Spleen (tissue), 11 donors: Measurements from ENCODE around the gene MAB21L3. TPM values are rescaled to one million over a fixed set of nuclear protein-coding genes. Genes with fewer than 3 reads are reported as not detected.

ENCODE experiments used
- DNase-seq: peaks from one replicate; pipeline ENCODE4 v3.0.0-alpha.2; 2020
- H3K27ac ChIP-seq, 8 donors: fragments of 200-600 bp; sonication (generic) in 7 of 8; 1 replicate in 4 of 8; 2 replicates in 4 of 8; pipeline versions ENCODE4 v1.5.0 to v1.8.0; 2016 to 2021; ENCODE audit warnings: inconsistent platforms in 4 of 8, mild to moderate bottlenecking in 4 of 8, moderate library complexity in 1 of 8
- H3K27me3 ChIP-seq, 7 donors: fragments of 200-600 bp; sonication (generic) in 6 of 7; replicated peaks in 1 of 7; 1 replicate in 4 of 7; 2 replicates in 3 of 7; pipeline versions ENCODE4 v1.5.0 to v1.8.0; 2016 to 2021; ENCODE audit warnings: inconsistent platforms in 3 of 7, mild to moderate bottlenecking in 1 of 7
- H3K36me3 ChIP-seq, 6 donors: fragments of 200-600 bp; sonication (generic) in 5 of 6; 1 replicate in 4 of 6; 2 replicates in 2 of 6; pipeline versions ENCODE4 v1.5.0 to v1.8.0; 2016 to 2021; ENCODE audit warnings: inconsistent platforms in 2 of 6
- H3K4me1 ChIP-seq, 6 donors: fragments of 200-600 bp; sonication (generic) in 5 of 6; 1 replicate in 3 of 6; 2 replicates in 3 of 6; pipeline versions ENCODE4 v1.5.0 to v1.8.0; 2016 to 2021; ENCODE audit warnings: inconsistent platforms in 3 of 6
- H3K4me3 ChIP-seq, 8 donors: fragments of 200-600 bp; sonication (generic) in 7 of 8; 1 replicate in 4 of 8; 2 replicates in 4 of 8; pipeline versions ENCODE4 v1.5.0 to v1.8.0; 2016 to 2021; ENCODE audit warnings: inconsistent platforms in 4 of 8, mild to moderate bottlenecking in 4 of 8, moderate library complexity in 2 of 8
- H3K9me3 ChIP-seq, 8 donors: fragments of 200-600 bp; sonication (generic) in 7 of 8; 1 replicate in 4 of 8; 2 replicates in 4 of 8; pipeline versions ENCODE4 v1.5.0 to v1.8.0; 2016 to 2021; ENCODE audit warnings: inconsistent platforms in 4 of 8
- CTCF ChIP-seq, 11 experiments: fragments of 200-600 bp in 7 of 11; fragments of 450-650 bp in 4 of 11; sonication (generic) in 4 of 11; IDR thresholded peaks in 8 of 11; conservative IDR thresholded peaks in 3 of 11; 1 replicate in 7 of 11; 2 replicates in 4 of 11; pipeline versions ENCODE4 v1.4.0 to v1.8.0; 2016 to 2021; ENCODE audit warnings: antibody characterized with exemption in 11 of 11, inconsistent platforms in 4 of 11, mild to moderate bottlenecking in 1 of 11
- POLR2A ChIP-seq, 3 donors: fragments of 450-650 bp; IDR thresholded peaks; one replicate each; pipeline ENCODE4 v1.5.1; 2017; ENCODE audit warnings: antibody characterized with exemption in 3 of 3, mild to moderate bottlenecking in 1 of 3
- POLR2AphosphoS5 ChIP-seq, 3 donors: sonication (generic); formaldehyde crosslinking; IDR thresholded peaks; one replicate each; pipeline ENCODE4 v1.5.1; 2017; ENCODE audit warnings: antibody characterized with exemption in 3 of 3
- whole genome bisulfite sequencing, 5 donors: extraction: QIAGEN DNeasy Blood & Tissue Kit in 3 of 5; methylation state at CpG; one replicate each; pipeline versions ENCODE4 v1.1.5 to v1.1.7; 2013 to 2018; 5-methylcytosine and 5-hydroxymethylcytosine counted together
- intact Hi-C: fragments of 100-400 bp; cut with DNase I; formaldehyde crosslinking; loops from one replicate; pipeline ENCODE4 v1.15.0; 2023; ENCODE audit warnings: low total_unique reads
- polyA plus RNA-seq, 3 donors: library from polyadenylated mRNA; stranded (reverse); fragments of 200-250 nt; gene quantifications; one replicate each; pipeline ENCODE4 v1.2.1, GENCODE V29; 2013
- total RNA-seq, 7 donors: library from RNA; depleted of rRNA in 3 of 7; stranded (reverse); fragments of >200 nt in 3 of 7; fragmentation: NEBNext Ultra II Directional in 4 of 7; extraction: Animal tissue kit (Norgen Biotek cat#: 25700) in 4 of 7; gene quantifications; one replicate each; pipeline versions ENCODE4 v1.1.0 to v1.2.1, GENCODE V29; 2016 to 2021
- donor health status: healthy with polysubstance abuse.
- donor health status: DM: no; HTN: no; CAD: no; lungs with moderate emphysema.
- donor health status: DM: no; HTN: no; CAD: no.
- donor health status: Bipolar disorder and iron deficiency.
- donor health status: healthy.
- donor health status: DM: no; HTN: no; CAD: no.
- donor health status: DM: yes; HTN: yes; CAD: no.

MAB21L3 gene
- total and polyA plus RNA-seq, 10 donors = 0.07 to 2.0 (median 0.89) TPM; not detected in 2

GRCh38 chr1:116125758-116126157, 14.6 kb downstream of the MAB21L3 start:
- H3K9me3 ChIP-seq = no peaks in the 10 kb centered on the region
- no peaks in the 10 kb centered on the region for H3K36me3 ChIP-seq
- peaks cover 0 to 7% (median 0%) of the 10 kb centered on the region in 7 donors for H3K27me3 ChIP-seq
- no peak overlapping the region for H3K27ac ChIP-seq
- TF ChIP-seq POLR2AphosphoS5 (IDR thresholded peaks at IDR 0.05) = no peak
- no peak for TF ChIP-seq POLR2A (IDR thresholded peaks at IDR 0.05)
- TF ChIP-seq CTCF (IDR thresholded peaks at IDR 0.05 in 8 of 11, conservative IDR thresholded peaks at IDR 0.05 in 3 of 11) = no peak
- no peak for DNase-seq
- 65 to 83% (median 81%) methylated on average over 5 of the region's 5 CpGs for WGBS, 5 donors
- no peaks in the 10 kb centered on the region for H3K4me1 ChIP-seq
- intact Hi-C loops = no loop called here
- H3K4me3 ChIP-seq = no peak overlapping the region

GRCh38 chr1:116126281-116126680, 15.1 kb downstream of the MAB21L3 start:
- no peak overlapping the region for H3K4me3 ChIP-seq
- 44 to 68% (median 53%) methylated on average over 4 of the region's 4 CpGs for WGBS, 5 donors
- H3K4me1 ChIP-seq = no peaks in the 10 kb centered on the region
- no peaks in the 10 kb centered on the region for H3K9me3 ChIP-seq
- no peak for DNase-seq
- intact Hi-C loops = no loop called here
- peaks cover 0 to 7% (median 0%) of the 10 kb centered on the region in 7 donors for H3K27me3 ChIP-seq
- no peak overlapping the region for H3K27ac ChIP-seq
- no peak for TF ChIP-seq CTCF (IDR thresholded peaks at IDR 0.05 in 8 of 11, conservative IDR thresholded peaks at IDR 0.05 in 3 of 11)
- TF ChIP-seq POLR2AphosphoS5 (IDR thresholded peaks at IDR 0.05) = no peak
- TF ChIP-seq POLR2A (IDR thresholded peaks at IDR 0.05) = no peak
- H3K36me3 ChIP-seq = no peaks in the 10 kb centered on the region

GRCh38 chr1:116127123-116127847, 16.1 kb downstream of the MAB21L3 start:
- Histone ChIP-seq H3K4me3 (no peak overlapping the region), H3K36me3 (no peaks in the 10 kb centered on the region), H3K4me1 (no peaks in the 10 kb centered on the region), H3K27ac (no peak overlapping the region), H3K27me3 (peaks cover 0 to 7% (median 0%) of the 10 kb centered on the region in 7 donors), H3K9me3 (no peaks in the 10 kb centered on the region)
- intact Hi-C loops = no loop called here
- WGBS, 5 donors = 79 to 90% (median 83%) methylated on average over 13 of the region's 13 CpGs
- TF ChIP-seq POLR2A (IDR thresholded peaks at IDR 0.05) (no peak), CTCF (IDR thresholded peaks at IDR 0.05 in 8 of 11, conservative IDR thresholded peaks at IDR 0.05 in 3 of 11) (no peak), POLR2AphosphoS5 (IDR thresholded peaks at IDR 0.05) (no peak)
- no peak for DNase-seq

- intact Hi-C loops = no loop called here
- Histone ChIP-seq H3K9me3 (no peaks in the 10 kb centered on the region), H3K27ac (no peak overlapping the region), H3K4me3 (no peak overlapping the region), H3K4me1 (no peaks in the 10 kb centered on the region), H3K36me3 (no peaks in the 10 kb centered on the region), H3K27me3 (peaks cover 0 to 7% (median 0%) of the 10 kb centered on the region in 7 donors)
- no peak for DNase-seq
- 74 to 83% (median 76%) methylated on average over 7 of the region's 7 CpGs for WGBS, 5 donors
- TF ChIP-seq POLR2AphosphoS5 (IDR thresholded peaks at IDR 0.05) = no peak
- no peak for TF ChIP-seq CTCF (IDR thresholded peaks at IDR 0.05 in 8 of 11, conservative IDR thresholded peaks at IDR 0.05 in 3 of 11)
- no peak for TF ChIP-seq POLR2A (IDR thresholded peaks at IDR 0.05)
These were observed 16.8 kb downstream of the MAB21L3 start for GRCh38 chr1:116127848-116128540.
